HCT116 (cell line): ENCODE data around the gene SIK3. TPM values are rescaled to one million over a fixed set of nuclear protein-coding genes. Genes with fewer than 3 reads are reported as not detected.

ENCODE experiments used
- ATAC-seq: fragments of 200-7000 bp; cut with Tn5 transposase; 2 replicates; pipeline ENCODE4 v1.9.1; 2020; ENCODE audit warnings: mild to moderate bottlenecking, moderate library complexity
- BruUV-seq: library from RNA; stranded (reverse); fragments of 400-500 nt; replicated peaks from 2 replicates; lab custom pipeline; 2021; lab: Mats Ljungman, UMichigan
- CTCF ChIA-PET: fragments of 300-600 bp; sonication (Branson Sonifier 250); formaldehyde crosslinking; loops from one replicate; lab custom pipeline; 2021; ENCODE audit warnings: antibody characterized with exemption; lab: Charles Lee
- POLR2A ChIA-PET: fragments of 300-600, 350-600 bp; sonication (Branson Sonifier 250); formaldehyde crosslinking; loops from one replicate; lab custom pipeline; 2021; ENCODE audit warnings: antibody characterized with exemption; lab: Charles Lee
- RAD21 ChIA-PET, 2 experiments: fragments of 300-600 bp; sonication (Branson Sonifier 250); formaldehyde crosslinking; loops; one replicate each; lab custom pipeline; 2023; ENCODE audit warnings: low total read pairs in 2 of 2; ENCODE audit not compliant: uncharacterized antibody in 2 of 2, unreplicated experiment in 2 of 2, low non-redundant PET in 1 of 2; lab: Charles Lee
- DNase-seq: peaks from one replicate; pipeline ENCODE4 v3.0.0-alpha.2; 2010; ENCODE audit warnings: low read depth, low spot score
- H2AFZ ChIP-seq: fragments of 200-600 bp; shearing (Covaris generic), sonication (generic); 2 replicates; pipeline ENCODE4 v1.6.1; 2017; ENCODE audit warnings: low read depth, mixed run types, mixed read lengths, antibody characterized with exemption, low read length; ENCODE audit not compliant: poor library complexity, severe bottlenecking
- H3K27ac ChIP-seq: 2 replicates; pipeline ENCODE4 v1.5.1; 2012; ENCODE audit warnings: low read depth, low read length
- H3K27me3 ChIP-seq: fragments of 200-600 bp; sonication (generic); 2 replicates; pipeline ENCODE4 v1.6.1; 2016; ENCODE audit warnings: mixed run types, low read length, mixed read lengths; ENCODE audit not compliant: insufficient read depth
- H3K36me3 ChIP-seq, 2 experiments: fragments of 200-500 bp in 1 of 2; fragments of 200-600 bp in 1 of 2; sonication (Bioruptor generic) in 1 of 2; sonication (generic) in 1 of 2; 2 replicates each; pipeline versions ENCODE4 v1.5.1 to v1.6.1; 2014 to 2016; ENCODE audit warnings: low read length in 2 of 2, inconsistent platforms in 1 of 2, mixed read lengths in 1 of 2, mixed run types in 1 of 2; ENCODE audit not compliant: insufficient read depth in 2 of 2, control insufficient read depth in 1 of 2
- H3K4me1 ChIP-seq, 2 experiments: fragments of 200-600 bp in 1 of 2; sonication (generic) in 1 of 2; 2 replicates each; pipeline versions ENCODE4 v1.5.1 to v1.6.1; 2012 to 2017; ENCODE audit warnings: low read length in 2 of 2, inconsistent platforms in 1 of 2, mild to moderate bottlenecking in 1 of 2, mixed read lengths in 1 of 2, mixed run types in 1 of 2, moderate library complexity in 1 of 2; ENCODE audit not compliant: insufficient read depth in 2 of 2, control insufficient read depth in 1 of 2
- H3K4me2 ChIP-seq: fragments of 200-600 bp; sonication (generic); 2 replicates; pipeline ENCODE4 v1.6.1; 2017; ENCODE audit warnings: mixed run types, low read length, mixed read lengths
- H3K4me3 ChIP-seq, 2 experiments: fragments of 200-600 bp in 1 of 2; sonication (generic) in 1 of 2; replicated peaks in 1 of 2; 2 replicates each; pipeline ENCODE4 v1.5.1; 2011 to 2016; ENCODE audit warnings: low read length in 2 of 2, control low read depth in 1 of 2, low read depth in 1 of 2, mild to moderate bottlenecking in 1 of 2, mixed read lengths in 1 of 2, mixed run types in 1 of 2
- H3K79me2 ChIP-seq: fragments of 200-600 bp; sonication (generic); 2 replicates; pipeline ENCODE4 v1.6.1; 2017; ENCODE audit warnings: mild to moderate bottlenecking, mixed run types, low read length, moderate library complexity, mixed read lengths; ENCODE audit not compliant: insufficient read depth
- H3K9ac ChIP-seq: fragments of 200-600 bp; sonication (generic); 2 replicates; pipeline ENCODE4 v1.6.1; 2016; ENCODE audit warnings: low read length, mixed read lengths
- H3K9me2 ChIP-seq: fragments of 200-600 bp; sonication (generic), shearing (Covaris generic); 2 replicates; pipeline ENCODE4 v1.6.1; 2017; ENCODE audit warnings: mixed run types, mild to moderate bottlenecking, moderate library complexity; ENCODE audit not compliant: insufficient read depth
- H3K9me3 ChIP-seq, 2 experiments: fragments of 200-500 bp in 1 of 2; fragments of 200-600 bp in 1 of 2; sonication (Bioruptor generic) in 1 of 2; sonication (generic) in 1 of 2; 2 replicates each; pipeline ENCODE4 v1.6.1; 2014 to 2017; ENCODE audit warnings: low read length in 2 of 2, mixed read lengths in 2 of 2, inconsistent platforms in 1 of 2, low read depth in 1 of 2, mild to moderate bottlenecking in 1 of 2, mixed run types in 1 of 2, moderate library complexity in 1 of 2; ENCODE audit not compliant: control insufficient read depth in 1 of 2, insufficient read depth in 1 of 2
- H4K20me1 ChIP-seq: fragments of 200-600 bp; sonication (generic), shearing (Covaris generic); 2 replicates; pipeline ENCODE4 v1.6.1; 2017; ENCODE audit warnings: mixed run types, mild to moderate bottlenecking, moderate library complexity; ENCODE audit not compliant: insufficient read depth
- CBX3 ChIP-seq: IDR thresholded peaks from 2 replicates; pipeline ENCODE4 v1.6.1; 2012; ENCODE audit warnings: low read depth
- EGR1 ChIP-seq: IDR thresholded peaks from 2 replicates; pipeline ENCODE4 v1.6.1; 2012; ENCODE audit warnings: low read depth
- ELF1 ChIP-seq: IDR thresholded peaks from 2 replicates; pipeline ENCODE4 v1.6.1; 2012; ENCODE audit warnings: low read depth, borderline replicate concordance
- EZH2 ChIP-seq: fragments of 200-600 bp; sonication (generic); IDR thresholded peaks from 2 replicates; pipeline ENCODE4 v1.6.1; 2017; ENCODE audit warnings: antibody characterized with exemption, mixed run types
- FOSL1 ChIP-seq: IDR thresholded peaks from 2 replicates; pipeline ENCODE4 v1.6.1; 2012; ENCODE audit warnings: low read depth
- POLR2A ChIP-seq: IDR thresholded peaks from 2 replicates; pipeline ENCODE4 v1.7.0; 2011; ENCODE audit warnings: borderline replicate concordance; ENCODE audit not compliant: insufficient read depth, insufficient read length; ENCODE audit errors: extremely low read depth
- POLR2AphosphoS5 ChIP-seq: IDR thresholded peaks from 2 replicates; pipeline ENCODE4 v1.6.1; 2011; ENCODE audit warnings: mild to moderate bottlenecking, low read depth, low read length, moderate library complexity
- SIN3A ChIP-seq: IDR thresholded peaks from 2 replicates; pipeline ENCODE4 v1.6.1; 2012; ENCODE audit warnings: low read depth
- SRF ChIP-seq: IDR thresholded peaks from 2 replicates; pipeline ENCODE4 v1.6.1; 2012; ENCODE audit warnings: low read depth
- TCF7L2 ChIP-seq: IDR thresholded peaks from 2 replicates; pipeline ENCODE4 v1.7.0; 2011; ENCODE audit warnings: borderline replicate concordance, inconsistent platforms; ENCODE audit not compliant: insufficient read depth, insufficient read length; ENCODE audit errors: extremely low read depth
- YY1 ChIP-seq: IDR thresholded peaks from 2 replicates; pipeline ENCODE4 v1.6.1; 2011; ENCODE audit warnings: low read length, low read depth, moderate library complexity, mild to moderate bottlenecking; ENCODE audit not compliant: insufficient replicate concordance; ENCODE audit errors: extremely low read depth
- intact Hi-C: fragments of 100-400 bp; cut with micrococcal nuclease; formaldehyde crosslinking; loops from 2 replicates; pipeline ENCODE4 v1.10.0; 2022
- total RNA-seq: library from RNA; stranded (reverse); gene quantifications from one replicate; pipeline ENCODE4 v1.2.1, GENCODE V29; 2021; ENCODE audit not compliant: unreplicated experiment
- TF ChIP-seq, protein P1 (sequence below): IDR thresholded peaks from 2 replicates; pipeline ENCODE4 v1.6.1; 2012

The SIK3 gene
- total RNA-seq, 1 experiment from 2014 or later: 21.0 TPM

DNA sequence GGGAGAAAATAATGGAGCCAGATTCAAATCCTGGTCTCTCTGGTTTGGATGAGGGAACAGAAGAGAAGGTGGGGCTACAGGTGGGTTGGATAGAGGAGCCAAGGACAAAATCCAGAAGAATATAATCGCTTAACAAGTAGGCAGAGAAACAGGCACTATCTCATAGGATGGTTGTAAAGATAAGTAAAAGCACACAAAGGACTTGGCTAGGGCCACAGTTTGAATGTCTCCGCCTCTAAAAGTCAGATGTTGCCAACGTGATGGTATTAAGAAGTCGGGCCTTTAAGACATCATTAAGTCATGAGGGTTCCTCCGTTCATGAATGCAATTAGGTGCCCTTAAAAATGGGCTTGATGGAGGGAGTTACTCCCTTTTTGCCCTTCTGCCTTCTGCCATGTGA lies 42.8 kb downstream of the SIK3 start (continued):
- TF ChIP-seq EZH2 (no peak), POLR2A (no peak), SIN3A (no peak), POLR2AphosphoS5 (no peak), YY1 (no peak), EGR1 (no peak), SRF (no peak), CBX3 (no peak), FOSL1 (no peak), TCF7L2 (no peak)
- TF ChIP-seq, protein P1, sequence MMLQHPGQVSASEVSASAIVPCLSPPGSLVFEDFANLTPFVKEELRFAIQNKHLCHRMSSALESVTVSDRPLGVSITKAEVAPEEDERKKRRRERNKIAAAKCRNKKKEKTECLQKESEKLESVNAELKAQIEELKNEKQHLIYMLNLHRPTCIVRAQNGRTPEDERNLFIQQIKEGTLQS: no peak

DNA sequence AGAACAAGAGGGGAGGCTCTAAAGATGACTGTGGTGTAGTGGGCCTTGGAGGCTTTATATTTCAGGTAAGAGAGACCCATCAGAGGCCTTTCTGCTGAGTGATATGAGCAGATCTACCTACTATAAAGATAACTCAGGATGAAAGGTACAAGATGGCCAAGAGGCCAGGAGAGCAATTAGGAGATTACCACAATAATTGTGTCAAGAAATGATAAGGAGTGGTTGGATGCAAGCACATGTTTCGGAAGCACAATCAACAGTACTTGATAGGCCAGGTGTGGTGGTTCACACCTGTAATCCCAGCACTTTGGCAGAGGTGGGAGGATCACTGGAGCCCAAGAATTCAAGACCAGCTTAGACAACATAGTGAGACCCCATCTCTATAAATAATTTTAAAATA lies 43.8 kb downstream of the SIK3 start:
- Histone ChIP-seq H3K27ac (no peak overlapping the region), H2AFZ (no peak overlapping the region), H4K20me1 (no peaks in the 10 kb centered on the region; the same call in 1 of the 2 replicates), H3K9me2 (no peaks in the 10 kb centered on the region), H3K9me3 (no peaks in the 10 kb centered on the region), H3K79me2 (peaks cover 53% of the 10 kb centered on the region), H3K27me3 (no peaks in the 10 kb centered on the region), H3K4me2 (no peak overlapping the region), H3K4me1 (no peaks in the 10 kb centered on the region), H3K36me3 (no peaks in the 10 kb centered on the region), H3K9ac (no peak overlapping the region), H3K4me3 (no peak overlapping the region)
- no TSS peak for BruUV-seq
- ChIA-PET CTCF (no interaction called here), POLR2A (no interaction called here), RAD21 (no interaction called here)
- ATAC-seq: no peak
- no peak for DNase-seq
- intact Hi-C loops: no loop called here
- no peak for TF ChIP-seq ELF1
